HCT116 (cell line): ENCODE measurements around the gene AMER3. TPM values are rescaled to one million over a fixed set of nuclear protein-coding genes. Genes with fewer than 3 reads are reported as not detected.

Experiments used
- ATAC-seq: fragments of 200-7000 bp; cut with Tn5 transposase; 2 replicates; pipeline ENCODE4 v1.9.1; 2020; ENCODE audit warnings: mild to moderate bottlenecking, moderate library complexity
- BruUV-seq: library from RNA; stranded (reverse); fragments of 400-500 nt; replicated peaks from 2 replicates; lab custom pipeline; 2021; lab: Mats Ljungman, UMichigan
- CTCF ChIA-PET: fragments of 300-600 bp; sonication (Branson Sonifier 250); formaldehyde crosslinking; loops from one replicate; lab custom pipeline; 2021; ENCODE audit warnings: antibody characterized with exemption; lab: Charles Lee
- POLR2A ChIA-PET: fragments of 300-600, 350-600 bp; sonication (Branson Sonifier 250); formaldehyde crosslinking; loops from one replicate; lab custom pipeline; 2021; ENCODE audit warnings: antibody characterized with exemption; lab: Charles Lee
- RAD21 ChIA-PET, 2 experiments: fragments of 300-600 bp; sonication (Branson Sonifier 250); formaldehyde crosslinking; loops; one replicate each; lab custom pipeline; 2023; ENCODE audit warnings: low total read pairs in 2 of 2; ENCODE audit not compliant: uncharacterized antibody in 2 of 2, unreplicated experiment in 2 of 2, low non-redundant PET in 1 of 2; lab: Charles Lee
- DNase-seq: peaks from one replicate; pipeline ENCODE4 v3.0.0-alpha.2; 2010; ENCODE audit warnings: low read depth, low spot score
- H2AFZ ChIP-seq: fragments of 200-600 bp; shearing (Covaris generic), sonication (generic); 2 replicates; pipeline ENCODE4 v1.6.1; 2017; ENCODE audit warnings: low read depth, mixed run types, mixed read lengths, antibody characterized with exemption, low read length; ENCODE audit not compliant: poor library complexity, severe bottlenecking
- H3K27ac ChIP-seq: 2 replicates; pipeline ENCODE4 v1.5.1; 2012; ENCODE audit warnings: low read depth, low read length
- H3K27me3 ChIP-seq: fragments of 200-600 bp; sonication (generic); 2 replicates; pipeline ENCODE4 v1.6.1; 2016; ENCODE audit warnings: mixed run types, low read length, mixed read lengths; ENCODE audit not compliant: insufficient read depth
- H3K36me3 ChIP-seq, 2 experiments: fragments of 200-500 bp in 1 of 2; fragments of 200-600 bp in 1 of 2; sonication (Bioruptor generic) in 1 of 2; sonication (generic) in 1 of 2; 2 replicates each; pipeline versions ENCODE4 v1.5.1 to v1.6.1; 2014 to 2016; ENCODE audit warnings: low read length in 2 of 2, inconsistent platforms in 1 of 2, mixed read lengths in 1 of 2, mixed run types in 1 of 2; ENCODE audit not compliant: insufficient read depth in 2 of 2, control insufficient read depth in 1 of 2
- H3K4me1 ChIP-seq, 2 experiments: fragments of 200-600 bp in 1 of 2; sonication (generic) in 1 of 2; 2 replicates each; pipeline versions ENCODE4 v1.5.1 to v1.6.1; 2012 to 2017; ENCODE audit warnings: low read length in 2 of 2, inconsistent platforms in 1 of 2, mild to moderate bottlenecking in 1 of 2, mixed read lengths in 1 of 2, mixed run types in 1 of 2, moderate library complexity in 1 of 2; ENCODE audit not compliant: insufficient read depth in 2 of 2, control insufficient read depth in 1 of 2
- H3K4me2 ChIP-seq: fragments of 200-600 bp; sonication (generic); 2 replicates; pipeline ENCODE4 v1.6.1; 2017; ENCODE audit warnings: mixed run types, low read length, mixed read lengths
- H3K4me3 ChIP-seq, 2 experiments: fragments of 200-600 bp in 1 of 2; sonication (generic) in 1 of 2; replicated peaks in 1 of 2; 2 replicates each; pipeline ENCODE4 v1.5.1; 2011 to 2016; ENCODE audit warnings: low read length in 2 of 2, control low read depth in 1 of 2, low read depth in 1 of 2, mild to moderate bottlenecking in 1 of 2, mixed read lengths in 1 of 2, mixed run types in 1 of 2
- H3K79me2 ChIP-seq: fragments of 200-600 bp; sonication (generic); 2 replicates; pipeline ENCODE4 v1.6.1; 2017; ENCODE audit warnings: mild to moderate bottlenecking, mixed run types, low read length, moderate library complexity, mixed read lengths; ENCODE audit not compliant: insufficient read depth
- H3K9ac ChIP-seq: fragments of 200-600 bp; sonication (generic); 2 replicates; pipeline ENCODE4 v1.6.1; 2016; ENCODE audit warnings: low read length, mixed read lengths
- H3K9me2 ChIP-seq: fragments of 200-600 bp; sonication (generic), shearing (Covaris generic); 2 replicates; pipeline ENCODE4 v1.6.1; 2017; ENCODE audit warnings: mixed run types, mild to moderate bottlenecking, moderate library complexity; ENCODE audit not compliant: insufficient read depth
- H3K9me3 ChIP-seq, 2 experiments: fragments of 200-500 bp in 1 of 2; fragments of 200-600 bp in 1 of 2; sonication (Bioruptor generic) in 1 of 2; sonication (generic) in 1 of 2; 2 replicates each; pipeline ENCODE4 v1.6.1; 2014 to 2017; ENCODE audit warnings: low read length in 2 of 2, mixed read lengths in 2 of 2, inconsistent platforms in 1 of 2, low read depth in 1 of 2, mild to moderate bottlenecking in 1 of 2, mixed run types in 1 of 2, moderate library complexity in 1 of 2; ENCODE audit not compliant: control insufficient read depth in 1 of 2, insufficient read depth in 1 of 2
- H4K20me1 ChIP-seq: fragments of 200-600 bp; sonication (generic), shearing (Covaris generic); 2 replicates; pipeline ENCODE4 v1.6.1; 2017; ENCODE audit warnings: mixed run types, mild to moderate bottlenecking, moderate library complexity; ENCODE audit not compliant: insufficient read depth
- FOSL1 ChIP-seq: IDR thresholded peaks from 2 replicates; pipeline ENCODE4 v1.6.1; 2012; ENCODE audit warnings: low read depth
- RAD21 ChIP-seq: IDR thresholded peaks from 2 replicates; pipeline ENCODE4 v1.6.1; 2012; ENCODE audit warnings: low read depth, mild to moderate bottlenecking
- YY1 ChIP-seq: IDR thresholded peaks from 2 replicates; pipeline ENCODE4 v1.6.1; 2011; ENCODE audit warnings: low read length, low read depth, moderate library complexity, mild to moderate bottlenecking; ENCODE audit not compliant: insufficient replicate concordance; ENCODE audit errors: extremely low read depth
- ZFX ChIP-seq: fragments of 450-650 bp; IDR thresholded peaks from 2 replicates; pipeline ENCODE4 v1.6.1; 2017
- intact Hi-C: fragments of 100-400 bp; cut with micrococcal nuclease; formaldehyde crosslinking; loops from 2 replicates; pipeline ENCODE4 v1.10.0; 2022
- total RNA-seq: library from RNA; stranded (reverse); gene quantifications from one replicate; pipeline ENCODE4 v1.2.1, GENCODE V29; 2021; ENCODE audit not compliant: unreplicated experiment
- TF ChIP-seq, protein P1 (sequence below): IDR thresholded peaks from 2 replicates; pipeline ENCODE4 v1.6.1; 2011; ENCODE audit warnings: mild to moderate bottlenecking, low read length, moderate library complexity; ENCODE audit not compliant: insufficient replicate concordance; ENCODE audit errors: extremely low read depth
- TF ChIP-seq, protein P2 (sequence below): IDR thresholded peaks from 2 replicates; pipeline ENCODE4 v1.6.1; 2012; ENCODE audit warnings: low read depth
- TF ChIP-seq, protein P3 (sequence below): IDR thresholded peaks from 2 replicates; pipeline ENCODE4 v1.6.1; 2012

The AMER3 gene
- total RNA-seq, 1 experiment from 2014 or later = not detected

DNA sequence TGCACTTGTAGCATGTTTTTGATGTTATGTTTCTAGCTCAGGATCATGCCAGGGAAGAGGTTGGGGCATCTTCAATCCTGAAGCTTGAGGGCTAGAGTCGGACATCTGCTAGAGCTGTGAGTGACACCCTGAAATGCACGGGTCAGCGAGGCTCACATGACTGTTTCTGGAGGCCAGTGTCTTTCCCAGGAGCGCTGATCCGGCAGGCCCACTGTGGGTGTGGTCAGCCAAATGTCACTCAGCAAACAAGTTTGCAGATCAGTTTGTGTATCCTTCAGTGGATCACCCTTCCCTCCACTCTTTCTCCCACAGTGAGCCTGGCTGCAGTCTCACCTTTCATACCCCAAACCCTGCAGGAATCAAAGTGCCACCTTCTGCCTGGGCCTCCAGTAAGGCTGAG is 58.4 kb downstream of the AMER3 start:
- no peak for TF ChIP-seq FOSL1
- TF ChIP-seq RAD21 = no peak
- TF ChIP-seq, protein P1, sequence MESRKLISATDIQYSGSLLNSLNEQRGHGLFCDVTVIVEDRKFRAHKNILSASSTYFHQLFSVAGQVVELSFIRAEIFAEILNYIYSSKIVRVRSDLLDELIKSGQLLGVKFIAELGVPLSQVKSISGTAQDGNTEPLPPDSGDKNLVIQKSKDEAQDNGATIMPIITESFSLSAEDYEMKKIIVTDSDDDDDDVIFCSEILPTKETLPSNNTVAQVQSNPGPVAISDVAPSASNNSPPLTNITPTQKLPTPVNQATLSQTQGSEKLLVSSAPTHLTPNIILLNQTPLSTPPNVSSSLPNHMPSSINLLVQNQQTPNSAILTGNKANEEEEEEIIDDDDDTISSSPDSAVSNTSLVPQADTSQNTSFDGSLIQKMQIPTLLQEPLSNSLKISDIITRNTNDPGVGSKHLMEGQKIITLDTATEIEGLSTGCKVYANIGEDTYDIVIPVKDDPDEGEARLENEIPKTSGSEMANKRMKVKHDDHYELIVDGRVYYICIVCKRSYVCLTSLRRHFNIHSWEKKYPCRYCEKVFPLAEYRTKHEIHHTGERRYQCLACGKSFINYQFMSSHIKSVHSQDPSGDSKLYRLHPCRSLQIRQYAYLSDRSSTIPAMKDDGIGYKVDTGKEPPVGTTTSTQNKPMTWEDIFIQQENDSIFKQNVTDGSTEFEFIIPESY = no peak
- TF ChIP-seq, protein P2, sequence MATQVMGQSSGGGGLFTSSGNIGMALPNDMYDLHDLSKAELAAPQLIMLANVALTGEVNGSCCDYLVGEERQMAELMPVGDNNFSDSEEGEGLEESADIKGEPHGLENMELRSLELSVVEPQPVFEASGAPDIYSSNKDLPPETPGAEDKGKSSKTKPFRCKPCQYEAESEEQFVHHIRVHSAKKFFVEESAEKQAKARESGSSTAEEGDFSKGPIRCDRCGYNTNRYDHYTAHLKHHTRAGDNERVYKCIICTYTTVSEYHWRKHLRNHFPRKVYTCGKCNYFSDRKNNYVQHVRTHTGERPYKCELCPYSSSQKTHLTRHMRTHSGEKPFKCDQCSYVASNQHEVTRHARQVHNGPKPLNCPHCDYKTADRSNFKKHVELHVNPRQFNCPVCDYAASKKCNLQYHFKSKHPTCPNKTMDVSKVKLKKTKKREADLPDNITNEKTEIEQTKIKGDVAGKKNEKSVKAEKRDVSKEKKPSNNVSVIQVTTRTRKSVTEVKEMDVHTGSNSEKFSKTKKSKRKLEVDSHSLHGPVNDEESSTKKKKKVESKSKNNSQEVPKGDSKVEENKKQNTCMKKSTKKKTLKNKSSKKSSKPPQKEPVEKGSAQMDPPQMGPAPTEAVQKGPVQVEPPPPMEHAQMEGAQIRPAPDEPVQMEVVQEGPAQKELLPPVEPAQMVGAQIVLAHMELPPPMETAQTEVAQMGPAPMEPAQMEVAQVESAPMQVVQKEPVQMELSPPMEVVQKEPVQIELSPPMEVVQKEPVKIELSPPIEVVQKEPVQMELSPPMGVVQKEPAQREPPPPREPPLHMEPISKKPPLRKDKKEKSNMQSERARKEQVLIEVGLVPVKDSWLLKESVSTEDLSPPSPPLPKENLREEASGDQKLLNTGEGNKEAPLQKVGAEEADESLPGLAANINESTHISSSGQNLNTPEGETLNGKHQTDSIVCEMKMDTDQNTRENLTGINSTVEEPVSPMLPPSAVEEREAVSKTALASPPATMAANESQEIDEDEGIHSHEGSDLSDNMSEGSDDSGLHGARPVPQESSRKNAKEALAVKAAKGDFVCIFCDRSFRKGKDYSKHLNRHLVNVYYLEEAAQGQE = no peak
- no peak for TF ChIP-seq YY1
- no peak for TF ChIP-seq ZFX
- TF ChIP-seq, protein P3, sequence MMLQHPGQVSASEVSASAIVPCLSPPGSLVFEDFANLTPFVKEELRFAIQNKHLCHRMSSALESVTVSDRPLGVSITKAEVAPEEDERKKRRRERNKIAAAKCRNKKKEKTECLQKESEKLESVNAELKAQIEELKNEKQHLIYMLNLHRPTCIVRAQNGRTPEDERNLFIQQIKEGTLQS = no peak
- H3K27me3 ChIP-seq = no peaks in the 10 kb centered on the region
- ATAC-seq (no peak), DNase-seq (no peak)
- H4K20me1 ChIP-seq = no peaks in the 10 kb centered on the region
- no peak overlapping the region for H3K27ac ChIP-seq
- no peak overlapping the region for H3K4me2 ChIP-seq
- CTCF ChIA-PET = no interaction called here
- H3K4me3 ChIP-seq = no peak overlapping the region
- POLR2A ChIA-PET = no interaction called here
- no peaks in the 10 kb centered on the region for H3K9me3 ChIP-seq
- H3K36me3 ChIP-seq = no peaks in the 10 kb centered on the region
- no peaks in the 10 kb centered on the region for H3K9me2 ChIP-seq
- no peak overlapping the region for H2AFZ ChIP-seq
- no TSS peak for BruUV-seq
- intact Hi-C loops = no loop called here
- RAD21 ChIA-PET = no interaction called here
- H3K9ac ChIP-seq = no peak overlapping the region
- H3K79me2 ChIP-seq = no peaks in the 10 kb centered on the region
- H3K4me1 ChIP-seq = peaks cover 5% of the 10 kb centered on the region in 2 experiments; a peak in 3 of 4 replicates
